ENCODE measurements around the gene SLC19A3.

DNA sequence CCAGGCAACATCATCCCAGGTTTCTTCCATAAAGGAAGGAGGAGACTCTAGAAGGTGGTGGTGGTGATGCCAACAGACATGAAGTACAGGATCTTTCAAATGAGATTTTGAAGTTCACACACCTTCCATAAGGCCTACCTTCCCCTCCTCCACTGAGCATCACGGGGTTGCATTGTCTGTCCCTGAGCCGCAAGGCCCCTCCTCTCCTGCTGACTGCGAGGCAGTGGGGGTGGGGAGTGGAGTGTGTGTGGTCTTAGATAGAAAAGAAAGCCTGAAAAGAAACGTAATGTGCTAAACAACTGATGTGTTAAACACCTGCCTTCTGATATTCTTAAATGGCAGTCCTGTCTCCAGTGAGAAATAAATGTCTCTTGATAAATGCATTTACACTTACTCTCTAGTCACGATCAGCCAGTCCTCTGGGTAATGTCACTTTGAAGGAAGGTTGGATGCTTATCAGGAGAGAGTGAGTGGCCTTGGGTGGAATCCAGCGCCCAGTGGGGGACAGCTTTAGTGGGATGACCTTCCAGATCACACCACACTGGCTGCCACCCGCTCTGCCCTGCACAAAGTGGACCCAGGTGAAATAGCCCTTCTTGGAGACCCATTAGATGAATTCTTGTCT is 56.7 kb downstream of the SLC19A3 start:
- TF ChIP-seq, protein P1, sequence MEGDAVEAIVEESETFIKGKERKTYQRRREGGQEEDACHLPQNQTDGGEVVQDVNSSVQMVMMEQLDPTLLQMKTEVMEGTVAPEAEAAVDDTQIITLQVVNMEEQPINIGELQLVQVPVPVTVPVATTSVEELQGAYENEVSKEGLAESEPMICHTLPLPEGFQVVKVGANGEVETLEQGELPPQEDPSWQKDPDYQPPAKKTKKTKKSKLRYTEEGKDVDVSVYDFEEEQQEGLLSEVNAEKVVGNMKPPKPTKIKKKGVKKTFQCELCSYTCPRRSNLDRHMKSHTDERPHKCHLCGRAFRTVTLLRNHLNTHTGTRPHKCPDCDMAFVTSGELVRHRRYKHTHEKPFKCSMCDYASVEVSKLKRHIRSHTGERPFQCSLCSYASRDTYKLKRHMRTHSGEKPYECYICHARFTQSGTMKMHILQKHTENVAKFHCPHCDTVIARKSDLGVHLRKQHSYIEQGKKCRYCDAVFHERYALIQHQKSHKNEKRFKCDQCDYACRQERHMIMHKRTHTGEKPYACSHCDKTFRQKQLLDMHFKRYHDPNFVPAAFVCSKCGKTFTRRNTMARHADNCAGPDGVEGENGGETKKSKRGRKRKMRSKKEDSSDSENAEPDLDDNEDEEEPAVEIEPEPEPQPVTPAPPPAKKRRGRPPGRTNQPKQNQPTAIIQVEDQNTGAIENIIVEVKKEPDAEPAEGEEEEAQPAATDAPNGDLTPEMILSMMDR (tag by site-specific recombination; IDR thresholded peaks at IDR 0.05), result no peak
- TF ChIP-seq, protein P2, sequence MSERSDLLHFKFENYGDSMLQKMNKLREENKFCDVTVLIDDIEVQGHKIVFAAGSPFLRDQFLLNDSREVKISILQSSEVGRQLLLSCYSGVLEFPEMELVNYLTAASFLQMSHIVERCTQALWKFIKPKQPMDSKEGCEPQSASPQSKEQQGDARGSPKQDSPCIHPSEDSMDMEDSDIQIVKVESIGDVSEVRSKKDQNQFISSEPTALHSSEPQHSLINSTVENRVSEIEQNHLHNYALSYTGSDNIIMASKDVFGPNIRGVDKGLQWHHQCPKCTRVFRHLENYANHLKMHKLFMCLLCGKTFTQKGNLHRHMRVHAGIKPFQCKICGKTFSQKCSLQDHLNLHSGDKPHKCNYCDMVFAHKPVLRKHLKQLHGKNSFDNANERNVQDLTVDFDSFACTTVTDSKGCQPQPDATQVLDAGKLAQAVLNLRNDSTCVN (tag by site-specific recombination; optimal IDR thresholded peaks at IDR 0.05), result no peak
- TF ChIP-seq, protein P3, sequence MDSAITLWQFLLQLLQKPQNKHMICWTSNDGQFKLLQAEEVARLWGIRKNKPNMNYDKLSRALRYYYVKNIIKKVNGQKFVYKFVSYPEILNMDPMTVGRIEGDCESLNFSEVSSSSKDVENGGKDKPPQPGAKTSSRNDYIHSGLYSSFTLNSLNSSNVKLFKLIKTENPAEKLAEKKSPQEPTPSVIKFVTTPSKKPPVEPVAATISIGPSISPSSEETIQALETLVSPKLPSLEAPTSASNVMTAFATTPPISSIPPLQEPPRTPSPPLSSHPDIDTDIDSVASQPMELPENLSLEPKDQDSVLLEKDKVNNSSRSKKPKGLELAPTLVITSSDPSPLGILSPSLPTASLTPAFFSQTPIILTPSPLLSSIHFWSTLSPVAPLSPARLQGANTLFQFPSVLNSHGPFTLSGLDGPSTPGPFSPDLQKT (IDR thresholded peaks at IDR 0.05; ENCODE audit: borderline replicate concordance, low read depth, low read length), result no peak
- TF ChIP-seq GFI1B (tag by site-specific recombination; IDR thresholded peaks at IDR 0.05) (no peak), ZNF658 (tag by site-specific recombination; IDR thresholded peaks at IDR 0.05) (no peak), ZNF274 (IDR thresholded peaks at IDR 0.05; ENCODE audit: low read length) (no peak), ZNF274 (tag by site-specific recombination; IDR thresholded peaks at IDR 0.05; ENCODE audit: borderline replicate concordance) (no peak), ZFP41 (tag by site-specific recombination; IDR thresholded peaks at IDR 0.05; ENCODE audit: borderline replicate concordance) (no peak), ZNF660 (tag by site-specific recombination; IDR thresholded peaks at IDR 0.05) (no peak)
- TF ChIP-seq, protein P4, sequence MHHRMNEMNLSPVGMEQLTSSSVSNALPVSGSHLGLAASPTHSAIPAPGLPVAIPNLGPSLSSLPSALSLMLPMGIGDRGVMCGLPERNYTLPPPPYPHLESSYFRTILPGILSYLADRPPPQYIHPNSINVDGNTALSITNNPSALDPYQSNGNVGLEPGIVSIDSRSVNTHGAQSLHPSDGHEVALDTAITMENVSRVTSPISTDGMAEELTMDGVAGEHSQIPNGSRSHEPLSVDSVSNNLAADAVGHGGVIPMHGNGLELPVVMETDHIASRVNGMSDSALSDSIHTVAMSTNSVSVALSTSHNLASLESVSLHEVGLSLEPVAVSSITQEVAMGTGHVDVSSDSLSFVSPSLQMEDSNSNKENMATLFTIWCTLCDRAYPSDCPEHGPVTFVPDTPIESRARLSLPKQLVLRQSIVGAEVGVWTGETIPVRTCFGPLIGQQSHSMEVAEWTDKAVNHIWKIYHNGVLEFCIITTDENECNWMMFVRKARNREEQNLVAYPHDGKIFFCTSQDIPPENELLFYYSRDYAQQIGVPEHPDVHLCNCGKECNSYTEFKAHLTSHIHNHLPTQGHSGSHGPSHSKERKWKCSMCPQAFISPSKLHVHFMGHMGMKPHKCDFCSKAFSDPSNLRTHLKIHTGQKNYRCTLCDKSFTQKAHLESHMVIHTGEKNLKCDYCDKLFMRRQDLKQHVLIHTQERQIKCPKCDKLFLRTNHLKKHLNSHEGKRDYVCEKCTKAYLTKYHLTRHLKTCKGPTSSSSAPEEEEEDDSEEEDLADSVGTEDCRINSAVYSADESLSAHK (tag by site-specific recombination; IDR thresholded peaks at IDR 0.05), result no peak
- TF ChIP-seq, protein P5, sequence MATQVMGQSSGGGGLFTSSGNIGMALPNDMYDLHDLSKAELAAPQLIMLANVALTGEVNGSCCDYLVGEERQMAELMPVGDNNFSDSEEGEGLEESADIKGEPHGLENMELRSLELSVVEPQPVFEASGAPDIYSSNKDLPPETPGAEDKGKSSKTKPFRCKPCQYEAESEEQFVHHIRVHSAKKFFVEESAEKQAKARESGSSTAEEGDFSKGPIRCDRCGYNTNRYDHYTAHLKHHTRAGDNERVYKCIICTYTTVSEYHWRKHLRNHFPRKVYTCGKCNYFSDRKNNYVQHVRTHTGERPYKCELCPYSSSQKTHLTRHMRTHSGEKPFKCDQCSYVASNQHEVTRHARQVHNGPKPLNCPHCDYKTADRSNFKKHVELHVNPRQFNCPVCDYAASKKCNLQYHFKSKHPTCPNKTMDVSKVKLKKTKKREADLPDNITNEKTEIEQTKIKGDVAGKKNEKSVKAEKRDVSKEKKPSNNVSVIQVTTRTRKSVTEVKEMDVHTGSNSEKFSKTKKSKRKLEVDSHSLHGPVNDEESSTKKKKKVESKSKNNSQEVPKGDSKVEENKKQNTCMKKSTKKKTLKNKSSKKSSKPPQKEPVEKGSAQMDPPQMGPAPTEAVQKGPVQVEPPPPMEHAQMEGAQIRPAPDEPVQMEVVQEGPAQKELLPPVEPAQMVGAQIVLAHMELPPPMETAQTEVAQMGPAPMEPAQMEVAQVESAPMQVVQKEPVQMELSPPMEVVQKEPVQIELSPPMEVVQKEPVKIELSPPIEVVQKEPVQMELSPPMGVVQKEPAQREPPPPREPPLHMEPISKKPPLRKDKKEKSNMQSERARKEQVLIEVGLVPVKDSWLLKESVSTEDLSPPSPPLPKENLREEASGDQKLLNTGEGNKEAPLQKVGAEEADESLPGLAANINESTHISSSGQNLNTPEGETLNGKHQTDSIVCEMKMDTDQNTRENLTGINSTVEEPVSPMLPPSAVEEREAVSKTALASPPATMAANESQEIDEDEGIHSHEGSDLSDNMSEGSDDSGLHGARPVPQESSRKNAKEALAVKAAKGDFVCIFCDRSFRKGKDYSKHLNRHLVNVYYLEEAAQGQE (tag by site-specific recombination; IDR thresholded peaks at IDR 0.05), result no peak
- TF ChIP-seq, protein P6, sequence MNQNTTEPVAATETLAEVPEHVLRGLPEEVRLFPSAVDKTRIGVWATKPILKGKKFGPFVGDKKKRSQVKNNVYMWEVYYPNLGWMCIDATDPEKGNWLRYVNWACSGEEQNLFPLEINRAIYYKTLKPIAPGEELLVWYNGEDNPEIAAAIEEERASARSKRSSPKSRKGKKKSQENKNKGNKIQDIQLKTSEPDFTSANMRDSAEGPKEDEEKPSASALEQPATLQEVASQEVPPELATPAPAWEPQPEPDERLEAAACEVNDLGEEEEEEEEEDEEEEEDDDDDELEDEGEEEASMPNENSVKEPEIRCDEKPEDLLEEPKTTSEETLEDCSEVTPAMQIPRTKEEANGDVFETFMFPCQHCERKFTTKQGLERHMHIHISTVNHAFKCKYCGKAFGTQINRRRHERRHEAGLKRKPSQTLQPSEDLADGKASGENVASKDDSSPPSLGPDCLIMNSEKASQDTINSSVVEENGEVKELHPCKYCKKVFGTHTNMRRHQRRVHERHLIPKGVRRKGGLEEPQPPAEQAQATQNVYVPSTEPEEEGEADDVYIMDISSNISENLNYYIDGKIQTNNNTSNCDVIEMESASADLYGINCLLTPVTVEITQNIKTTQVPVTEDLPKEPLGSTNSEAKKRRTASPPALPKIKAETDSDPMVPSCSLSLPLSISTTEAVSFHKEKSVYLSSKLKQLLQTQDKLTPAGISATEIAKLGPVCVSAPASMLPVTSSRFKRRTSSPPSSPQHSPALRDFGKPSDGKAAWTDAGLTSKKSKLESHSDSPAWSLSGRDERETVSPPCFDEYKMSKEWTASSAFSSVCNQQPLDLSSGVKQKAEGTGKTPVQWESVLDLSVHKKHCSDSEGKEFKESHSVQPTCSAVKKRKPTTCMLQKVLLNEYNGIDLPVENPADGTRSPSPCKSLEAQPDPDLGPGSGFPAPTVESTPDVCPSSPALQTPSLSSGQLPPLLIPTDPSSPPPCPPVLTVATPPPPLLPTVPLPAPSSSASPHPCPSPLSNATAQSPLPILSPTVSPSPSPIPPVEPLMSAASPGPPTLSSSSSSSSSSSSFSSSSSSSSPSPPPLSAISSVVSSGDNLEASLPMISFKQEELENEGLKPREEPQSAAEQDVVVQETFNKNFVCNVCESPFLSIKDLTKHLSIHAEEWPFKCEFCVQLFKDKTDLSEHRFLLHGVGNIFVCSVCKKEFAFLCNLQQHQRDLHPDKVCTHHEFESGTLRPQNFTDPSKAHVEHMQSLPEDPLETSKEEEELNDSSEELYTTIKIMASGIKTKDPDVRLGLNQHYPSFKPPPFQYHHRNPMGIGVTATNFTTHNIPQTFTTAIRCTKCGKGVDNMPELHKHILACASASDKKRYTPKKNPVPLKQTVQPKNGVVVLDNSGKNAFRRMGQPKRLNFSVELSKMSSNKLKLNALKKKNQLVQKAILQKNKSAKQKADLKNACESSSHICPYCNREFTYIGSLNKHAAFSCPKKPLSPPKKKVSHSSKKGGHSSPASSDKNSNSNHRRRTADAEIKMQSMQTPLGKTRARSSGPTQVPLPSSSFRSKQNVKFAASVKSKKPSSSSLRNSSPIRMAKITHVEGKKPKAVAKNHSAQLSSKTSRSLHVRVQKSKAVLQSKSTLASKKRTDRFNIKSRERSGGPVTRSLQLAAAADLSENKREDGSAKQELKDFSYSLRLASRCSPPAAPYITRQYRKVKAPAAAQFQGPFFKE (tag by site-specific recombination; IDR thresholded peaks at IDR 0.05; ENCODE audit: borderline replicate concordance), result no peak
